GM23248 (cell line): Measurements from ENCODE around the gene NDUFC1.

Experiments
- EZH2 ChIP-seq: fragments of 200-600 bp; sonication (generic); IDR thresholded peaks from 2 replicates; pipeline ENCODE4 v1.6.1; 2018; ENCODE audit warnings: antibody characterized with exemption, mild to moderate bottlenecking; ENCODE audit not compliant: insufficient read depth, poor library complexity, severe bottlenecking
- EZH2phosphoT487 ChIP-seq: fragments of 200-600 bp; sonication (generic); IDR thresholded peaks from 2 replicates; pipeline ENCODE4 v1.6.1; 2018; ENCODE audit warnings: antibody characterized with exemption, moderate library complexity, mild to moderate bottlenecking, low read depth; ENCODE audit not compliant: insufficient read depth

DNA sequence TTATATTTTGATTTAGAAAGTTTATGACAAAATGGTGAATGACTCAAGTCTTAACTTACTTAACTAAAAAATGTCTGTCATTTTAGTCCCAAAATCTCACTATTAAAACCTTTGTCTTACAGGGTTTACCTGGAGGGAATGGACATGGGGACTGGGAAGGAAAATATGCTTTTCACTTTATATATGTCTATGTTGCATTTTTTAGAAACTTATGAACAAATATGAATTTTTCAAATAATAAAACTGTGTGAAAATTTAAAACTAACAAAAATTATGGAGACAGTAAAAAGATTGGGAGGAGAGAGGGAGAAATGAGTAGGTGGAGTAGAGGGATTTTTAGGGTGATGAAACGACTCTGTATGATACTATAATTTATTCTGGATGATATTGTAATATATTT lies 28.4 kb downstream of the NDUFC1 start:
- no peak for TF ChIP-seq EZH2phosphoT487
- no peak for TF ChIP-seq EZH2
